ENCODE data around the gene SEMA3C.

SEMA3C gene

DNA sequence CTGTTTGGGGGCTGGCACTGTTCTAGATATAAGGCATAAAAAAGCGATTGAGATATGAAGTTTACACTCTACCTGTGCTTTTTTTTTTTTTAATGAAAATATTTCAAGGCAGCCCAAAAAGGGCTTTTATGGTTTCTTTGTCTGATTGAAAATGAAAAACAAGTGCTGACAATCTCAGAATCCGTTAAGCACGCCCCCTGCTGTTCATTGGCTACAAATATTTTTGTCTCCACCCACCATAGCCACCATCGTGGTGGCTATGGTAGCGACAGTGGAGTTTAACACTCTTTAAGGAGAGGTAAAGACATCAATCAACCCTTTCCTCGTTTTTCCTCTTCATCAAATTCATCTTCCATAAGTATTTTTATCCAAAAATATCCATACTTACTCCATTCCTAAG lies 186.2 kb downstream of the SEMA3C start:
- DNase-seq = no peak

DNA sequence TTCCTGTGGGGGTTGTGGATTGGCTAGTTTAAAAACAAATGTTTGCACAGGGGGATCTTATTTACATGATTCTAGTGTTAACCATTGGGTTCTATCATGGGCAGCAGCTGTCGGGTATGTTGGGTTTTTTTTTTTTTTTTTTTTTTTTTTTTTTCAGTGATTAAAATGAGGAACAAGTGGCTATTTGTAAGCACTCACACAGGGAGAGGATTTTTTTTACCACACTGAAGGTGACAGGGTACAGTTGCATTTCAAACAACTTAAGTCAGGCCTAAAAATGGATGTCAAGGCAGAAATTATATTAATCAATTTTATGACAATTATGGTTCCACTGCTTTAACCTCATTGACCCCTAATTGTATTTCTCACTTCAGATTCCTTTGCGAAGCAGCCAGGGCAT lies 187.6 kb downstream of the SEMA3C start:
- DNase-seq = no peak

DNA sequence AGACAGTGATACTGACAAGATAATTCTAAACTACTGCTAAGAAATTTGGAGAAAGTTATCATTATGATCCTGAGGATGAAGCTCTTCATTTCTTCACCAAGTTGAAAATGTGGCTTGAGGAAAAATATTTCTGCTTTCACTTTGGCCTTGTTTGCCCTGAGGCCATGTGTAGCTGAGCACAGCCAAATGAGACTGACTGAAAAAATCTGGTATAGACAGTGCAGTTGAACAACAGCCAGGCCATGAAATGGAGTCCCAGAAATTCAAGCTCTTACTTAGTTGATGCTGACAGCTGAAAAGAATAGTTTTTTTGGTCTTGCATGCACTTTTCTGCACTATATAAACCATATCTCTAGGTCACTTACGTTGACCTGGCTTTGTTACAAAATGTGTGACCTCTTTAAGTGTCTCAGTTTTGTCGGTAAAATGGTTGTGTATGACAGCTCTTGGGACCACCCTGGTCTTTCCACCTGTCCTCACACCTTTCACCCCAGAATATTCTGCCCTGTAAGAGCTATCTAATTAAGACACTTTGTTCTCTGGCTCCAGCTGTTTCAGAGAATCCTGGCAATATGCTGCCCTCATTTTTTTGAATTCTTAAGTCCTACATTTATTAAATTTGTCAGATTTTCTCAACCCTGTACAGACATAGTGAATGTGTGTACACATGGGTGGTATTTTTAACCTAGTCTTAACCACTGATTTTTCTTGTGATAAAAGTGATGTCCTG lies 189.1 kb downstream of the SEMA3C start:
- DNase-seq = no peak

DNA sequence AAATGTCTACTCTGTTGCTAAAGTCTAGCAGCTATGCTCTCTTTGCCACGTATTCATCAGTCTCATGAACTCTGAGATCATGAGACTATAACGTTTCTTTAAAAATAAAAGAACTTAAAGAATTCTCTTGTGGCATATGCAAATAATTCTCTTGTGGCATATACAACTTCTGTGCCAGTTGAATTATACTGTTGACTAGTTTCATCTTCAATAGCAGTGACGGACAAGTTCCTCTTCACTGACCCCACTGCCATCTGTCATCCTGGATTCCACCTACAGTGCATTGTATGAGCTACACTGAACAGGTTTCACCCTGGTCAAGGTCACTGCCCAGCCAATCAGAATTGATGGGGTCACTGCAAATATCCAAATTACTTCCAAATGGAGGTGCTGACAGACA lies 192.2 kb downstream of the SEMA3C start:
- DNase-seq = no peak

DNA sequence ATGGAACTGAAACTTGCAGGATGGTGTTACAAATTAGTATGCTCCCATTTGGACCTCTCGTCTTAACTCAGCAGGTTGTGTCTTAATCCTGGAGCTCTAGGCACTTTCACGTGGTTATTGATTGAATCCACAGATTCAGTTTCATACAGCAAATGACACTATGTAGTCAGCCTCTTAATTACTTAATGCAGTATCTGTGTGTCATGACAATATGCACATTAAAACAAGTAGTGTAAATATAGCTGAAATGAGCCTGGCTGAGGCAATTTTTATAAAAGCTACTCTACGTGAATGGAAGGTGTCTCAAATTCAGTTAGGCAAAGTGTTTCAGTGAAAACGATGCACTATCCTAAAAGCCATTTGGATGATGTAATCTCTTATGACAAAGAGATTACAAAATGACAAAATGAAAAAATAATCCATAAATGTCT lies 193.7 kb downstream of the SEMA3C start:
- DNase-seq = no peak

DNA sequence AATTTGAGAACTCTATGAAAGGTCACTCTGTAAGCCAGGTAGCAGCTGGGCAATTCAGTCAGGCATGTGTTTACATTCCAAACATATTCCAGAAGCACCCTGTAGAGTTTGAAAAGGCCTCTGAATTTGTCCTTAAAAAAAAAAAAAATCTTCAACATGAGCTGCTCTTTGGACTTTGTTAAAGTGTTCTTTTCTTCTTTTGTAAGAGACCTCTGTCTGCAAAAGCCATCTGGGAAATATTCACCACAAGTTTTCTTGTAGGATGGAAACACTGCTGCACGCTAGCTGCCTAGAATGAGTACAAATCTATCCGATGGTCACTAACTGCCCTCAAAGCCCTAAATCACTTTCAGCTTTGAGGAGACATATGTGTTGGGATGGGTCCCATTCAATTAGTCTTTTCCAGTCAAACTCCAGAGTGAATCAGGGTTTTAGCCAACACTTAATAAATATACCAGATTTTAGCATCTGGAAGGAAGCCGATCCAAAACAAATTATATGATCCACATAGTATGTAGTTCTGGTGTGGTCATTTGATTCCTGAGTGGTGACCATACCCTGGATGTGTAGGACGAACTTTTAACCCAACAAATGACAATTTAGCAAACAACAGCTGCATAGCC lies 194.5 kb downstream of the SEMA3C start:
- DNase-seq = no peak

DNA sequence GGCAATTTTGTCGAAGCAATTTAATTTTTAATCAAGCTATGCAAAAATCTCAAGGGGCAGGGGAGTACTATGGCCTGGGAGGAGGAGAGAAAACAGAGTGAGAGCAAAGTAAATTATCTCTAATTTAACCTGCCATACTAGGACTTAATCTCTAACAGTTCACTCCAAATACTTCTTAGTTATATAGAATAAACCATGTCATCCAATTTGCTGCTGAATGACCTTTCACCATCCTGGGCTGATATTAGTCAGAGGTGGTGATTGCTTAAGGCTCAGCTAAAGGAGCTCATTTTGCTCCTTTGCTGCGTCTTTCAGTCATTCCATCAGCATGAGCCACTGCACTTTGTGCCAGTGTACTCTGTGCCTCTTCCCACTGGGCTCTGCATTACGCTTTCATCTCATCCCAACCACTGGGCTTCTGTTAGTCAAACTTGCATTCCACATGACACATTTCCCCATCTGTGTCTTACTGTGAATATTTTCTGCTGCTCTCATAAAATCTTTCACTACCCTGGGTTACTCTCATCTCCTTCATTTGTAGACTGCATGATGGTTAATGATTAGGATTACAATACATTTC lies 196.1 kb downstream of the SEMA3C start:
- no peak for DNase-seq

DNA sequence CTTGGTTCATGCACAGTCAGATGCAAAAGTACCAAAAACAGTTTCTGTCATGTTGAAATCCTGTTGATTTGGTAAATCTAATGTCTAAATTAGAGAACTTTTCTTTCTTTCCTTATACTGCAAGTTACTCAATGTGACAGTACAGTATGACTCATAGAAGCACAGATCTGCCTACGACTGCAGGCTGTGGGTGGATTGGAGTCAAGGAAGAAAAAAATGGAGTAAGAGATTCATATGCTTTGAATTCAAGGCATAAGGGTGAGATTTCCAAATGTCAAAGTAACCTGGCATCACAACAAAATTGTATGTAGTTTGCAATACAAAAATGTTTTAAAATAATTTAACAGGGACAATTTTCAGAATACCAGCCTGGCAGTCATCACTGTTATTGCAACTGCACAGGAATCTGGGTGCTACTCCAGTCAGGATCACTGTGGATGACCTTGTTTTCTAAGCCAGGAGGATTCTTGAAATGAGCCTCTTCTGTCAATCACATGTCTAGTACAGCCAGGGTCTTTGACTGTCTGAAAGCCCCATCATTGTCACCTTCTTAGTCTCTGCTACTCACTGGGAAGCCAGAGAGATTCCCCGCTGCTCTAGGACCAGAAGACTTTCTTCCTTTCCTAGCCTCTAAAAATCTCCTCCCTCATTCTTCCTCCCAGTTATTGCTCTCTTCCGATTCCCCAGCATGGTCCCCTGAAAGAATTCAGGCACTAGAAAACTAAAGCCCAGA lies 196.8 kb downstream of the SEMA3C start:
- DNase-seq = no peak

DNA sequence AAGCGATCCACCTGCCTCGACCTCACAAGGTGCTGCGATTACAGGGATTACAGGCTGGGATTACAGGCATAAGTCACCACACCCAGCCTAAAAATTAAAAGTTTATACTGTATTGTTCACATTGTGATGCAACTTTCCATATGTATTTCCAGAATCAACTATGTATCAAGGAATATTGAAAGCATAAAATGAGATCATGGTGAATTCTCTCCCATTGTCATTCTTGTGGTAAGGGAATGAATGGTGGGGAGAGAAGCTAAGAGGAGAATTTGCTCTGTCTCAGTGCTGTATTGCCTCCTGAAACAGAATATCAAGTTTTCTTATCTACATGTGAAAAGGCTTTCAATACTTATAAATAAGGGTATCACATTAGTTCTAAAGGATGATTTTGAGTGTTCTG lies 198.7 kb downstream of the SEMA3C start:
- DNase-seq = no peak

DNA sequence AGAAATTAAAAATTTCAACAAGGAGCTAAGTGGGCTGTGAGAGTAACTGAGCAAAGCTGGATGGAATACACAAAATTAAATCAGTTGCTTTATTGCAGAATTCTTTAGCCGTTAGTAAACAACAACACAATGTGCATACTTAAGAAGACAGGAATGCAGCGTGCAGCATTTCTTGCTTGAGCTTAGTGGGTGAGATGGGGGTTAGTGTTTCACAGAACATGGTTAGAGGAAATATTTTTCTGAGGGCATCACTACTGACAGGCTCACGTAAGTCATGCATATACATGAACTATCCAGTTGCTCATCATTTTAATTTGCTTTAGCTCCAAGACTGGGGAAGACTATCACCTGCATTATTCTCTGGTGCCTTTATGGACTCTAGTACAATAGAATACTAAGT lies 199.6 kb downstream of the SEMA3C start:
- DNase-seq = no peak

DNA sequence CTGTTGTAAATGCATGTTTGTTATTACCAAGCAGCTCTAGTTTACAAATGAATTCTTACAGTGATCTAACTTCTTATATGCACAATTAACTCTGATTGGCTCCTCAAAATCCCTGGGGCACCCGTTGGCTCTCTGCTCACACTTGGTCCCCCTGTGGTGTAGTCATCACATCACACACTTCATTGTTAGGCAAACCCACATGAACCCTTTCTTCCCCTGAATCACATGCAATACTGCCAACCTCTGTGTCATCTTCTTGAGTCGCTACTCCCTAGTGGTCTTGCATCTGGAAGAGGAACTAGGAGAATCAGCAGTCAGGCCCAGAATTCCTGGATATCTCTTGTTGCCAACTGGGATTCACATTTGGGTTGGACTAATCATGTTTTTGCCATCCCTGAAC lies 207.3 kb downstream of the SEMA3C start:
- DNase-seq = no peak

DNA sequence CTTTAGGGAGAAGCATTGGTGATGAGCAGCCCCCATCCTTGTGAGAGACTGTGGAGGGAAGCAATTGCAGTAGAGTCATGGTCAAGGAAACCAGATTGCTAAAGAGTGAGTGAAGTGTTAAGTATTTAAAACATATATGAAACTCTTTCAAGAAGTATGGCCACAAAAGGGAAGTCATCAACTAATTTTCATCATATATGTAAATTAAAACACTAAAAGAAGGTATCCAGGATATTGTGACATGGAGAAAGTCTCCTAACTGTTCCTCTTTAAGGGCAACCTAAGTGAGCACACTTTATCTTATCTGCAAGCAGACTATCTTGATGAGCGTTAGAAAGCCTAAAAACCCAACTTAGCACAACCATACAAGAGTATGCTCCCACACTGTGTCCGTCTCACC lies 210.7 kb downstream of the SEMA3C start:
- DNase-seq = no peak

DNA sequence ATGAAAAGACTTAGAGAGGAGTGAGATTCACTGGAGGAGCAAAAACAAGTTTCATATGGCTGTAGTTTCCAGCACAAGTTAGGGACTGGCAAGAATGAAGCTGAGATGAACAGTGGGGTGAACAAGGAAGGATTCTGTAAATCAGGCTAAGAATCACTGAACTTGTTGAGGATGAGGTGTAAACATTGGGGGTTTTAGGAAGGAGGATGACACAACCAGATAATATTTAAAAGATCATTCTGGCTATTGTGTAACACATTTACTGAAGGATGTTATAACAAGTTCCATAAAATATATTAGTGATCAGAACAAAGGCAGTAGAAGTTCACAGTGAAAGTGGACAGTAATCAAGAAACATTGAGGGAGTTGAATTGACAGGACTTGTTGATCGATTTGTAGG lies 211.5 kb downstream of the SEMA3C start:
- DNase-seq = no peak

DNA sequence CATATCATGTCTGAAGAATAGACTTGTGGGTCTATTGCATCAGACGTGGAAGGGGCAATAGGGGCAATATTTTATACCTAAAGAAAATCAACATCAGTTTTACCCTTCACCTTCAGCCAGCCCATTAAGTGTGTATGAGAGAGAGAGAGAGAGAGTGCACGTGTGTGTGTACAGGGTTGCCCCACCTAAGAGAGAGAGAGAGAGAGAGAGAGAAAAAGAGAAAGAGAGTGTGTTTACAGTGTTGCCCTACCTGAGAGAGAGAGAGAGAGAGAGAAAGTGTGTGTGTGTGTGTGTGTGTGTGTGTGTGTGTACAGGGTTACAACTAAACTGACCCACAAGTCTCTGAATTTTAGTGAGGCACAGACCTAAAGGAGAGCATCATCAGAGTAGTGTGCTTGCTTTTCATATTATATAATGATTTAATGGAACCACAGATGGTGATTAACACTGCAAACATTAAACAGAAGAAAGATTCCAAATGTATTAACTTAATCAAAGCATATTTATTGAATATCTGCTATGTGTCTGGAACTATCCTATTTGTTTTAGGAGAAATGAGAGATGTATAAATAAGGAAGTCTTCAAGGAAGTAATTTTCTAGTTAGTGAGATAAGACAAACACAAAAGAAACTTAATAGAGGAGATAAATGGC lies 213.6 kb downstream of the SEMA3C start:
- DNase-seq = no peak

DNA sequence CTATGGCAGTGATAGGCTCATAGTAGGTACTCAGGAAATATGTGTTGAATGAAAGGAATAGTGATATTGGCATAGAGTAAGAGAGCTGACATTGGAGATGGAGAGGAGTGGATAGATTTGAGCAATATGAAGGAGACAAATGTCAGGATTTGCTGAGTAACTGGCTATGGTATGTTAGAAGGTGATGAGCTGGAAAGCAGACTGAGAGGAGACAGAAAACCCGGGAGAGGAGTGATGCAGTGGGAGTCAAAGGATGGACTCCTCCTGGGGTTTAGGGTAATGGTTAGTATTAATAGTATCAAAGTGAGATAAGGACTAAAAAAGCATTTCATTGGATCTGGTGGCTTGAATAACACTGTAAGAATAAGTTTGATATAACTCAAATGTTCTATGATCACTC lies 215.6 kb downstream of the SEMA3C start:
- no peak for DNase-seq

DNA sequence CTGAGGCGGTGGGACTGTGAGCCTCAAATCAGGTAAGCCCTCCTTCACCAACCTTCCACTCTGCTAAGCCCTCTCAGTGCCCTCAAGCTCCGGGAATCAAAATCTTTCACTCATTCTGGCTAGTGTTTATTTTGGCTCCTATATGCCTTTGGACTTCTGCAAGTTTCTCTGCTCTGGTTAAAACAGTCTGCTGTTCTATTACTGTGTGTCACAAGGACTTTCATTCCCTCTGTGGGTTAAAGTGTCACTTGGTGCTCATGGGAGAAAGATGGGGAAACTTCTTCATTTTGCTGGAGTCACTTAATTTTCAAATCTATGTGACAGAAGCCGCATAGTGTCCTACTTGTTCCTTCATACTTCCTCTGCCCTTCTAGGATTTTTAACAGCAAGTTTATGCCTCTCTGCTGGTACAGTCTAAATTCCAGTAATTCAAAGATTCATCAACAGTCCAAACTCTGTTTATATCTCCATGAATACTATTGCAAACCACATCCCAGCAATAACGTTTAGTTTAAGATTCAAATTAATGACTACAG lies 219.1 kb downstream of the SEMA3C start:
- DNase-seq = no peak

DNA sequence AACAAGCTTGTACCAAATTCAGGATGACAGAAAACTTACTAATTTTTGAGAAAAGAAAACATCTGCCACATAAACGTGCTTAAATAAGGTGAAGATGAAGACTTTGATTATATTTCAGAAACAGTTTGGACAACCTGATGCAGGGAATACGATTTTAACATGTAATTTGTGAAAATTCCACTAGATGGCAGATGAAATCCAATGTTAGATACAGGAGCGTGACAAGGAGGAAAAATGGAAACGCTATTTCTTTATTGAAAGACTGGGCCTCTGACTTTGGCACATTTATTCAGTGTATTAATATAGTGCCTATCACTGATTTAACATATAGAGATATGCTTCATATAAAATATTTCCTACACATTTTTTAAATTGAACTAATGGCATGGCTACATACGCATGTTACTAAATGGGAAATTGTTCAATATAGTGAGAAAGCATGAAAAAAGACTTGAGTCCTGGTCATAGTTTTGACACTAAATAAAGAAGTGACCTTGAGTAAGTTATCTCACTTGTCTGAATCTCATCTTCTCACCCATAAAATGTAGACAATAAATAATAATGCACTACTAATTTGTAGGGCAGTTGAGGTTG lies 219.7 kb downstream of the SEMA3C start:
- no peak for DNase-seq
